ENCODE results near the gene ARSB.
A peak's percentile ranks its signal among the peaks of the same experiment; 100 is the strongest.

The ARSB gene

GRCh38 chr5:78985116-78985724 is at the start of gene ARSB:
Gene ARSB, minus strand, starts transcription at chr5:78985310. Its CDS starts 62 bp downstream, at chr5:78985248.
- peak; percentile 24 for DNase-seq (ENCODE audit: low spot score)

- DNase-seq (ENCODE audit: low spot score): no peak
These were observed 47.7 kb upstream of the ARSB start for GRCh38 chr5:79032782-79033181.

- no peak for DNase-seq (ENCODE audit: low spot score)
These were observed 47.1 kb upstream of the ARSB start for GRCh38 chr5:79032031-79032695.

GRCh38 chr5:79031485-79031867 is 46.4 kb upstream of the ARSB start:
- DNase-seq (ENCODE audit: low spot score): no peak

GRCh38 chr5:79030663-79031484 is 45.8 kb upstream of the ARSB start:
- no peak for DNase-seq (ENCODE audit: low spot score)

- DNase-seq (ENCODE audit: low spot score): peak; percentile 24
These were observed 40.0 kb upstream of the ARSB start for GRCh38 chr5:79025054-79025472.

- no peak for DNase-seq (ENCODE audit: low spot score)
These were observed 38.8 kb upstream of the ARSB start for GRCh38 chr5:79023947-79024346.

GRCh38 chr5:79023348-79023747 is 38.2 kb upstream of the ARSB start:
- DNase-seq (ENCODE audit: low spot score): no peak

GRCh38 chr5:79022771-79023170 is 37.7 kb upstream of the ARSB start:
- DNase-seq (ENCODE audit: low spot score): no peak

GRCh38 chr5:79021753-79022152 is 36.6 kb upstream of the ARSB start:
- no peak for DNase-seq (ENCODE audit: low spot score)

- DNase-seq (ENCODE audit: low spot score): peak; percentile 23
These were observed 35.9 kb upstream of the ARSB start for GRCh38 chr5:79020861-79021561.

GRCh38 chr5:79014631-79015030 is 29.5 kb upstream of the ARSB start:
- no peak for DNase-seq (ENCODE audit: low spot score)

- no peak for DNase-seq (ENCODE audit: low spot score)
These were observed 26.8 kb upstream of the ARSB start for GRCh38 chr5:79011869-79012268.

GRCh38 chr5:79011219-79011836 is 26.2 kb upstream of the ARSB start:
- DNase-seq (ENCODE audit: low spot score): no peak

- DNase-seq (ENCODE audit: low spot score): no peak
These were observed 23.3 kb upstream of the ARSB start for GRCh38 chr5:79008362-79008761.

GRCh38 chr5:79007872-79008271 is 22.8 kb upstream of the ARSB start:
- no peak for DNase-seq (ENCODE audit: low spot score)

GRCh38 chr5:79005936-79006631 is 21.0 kb upstream of the ARSB start:
- DNase-seq (ENCODE audit: low spot score): no peak

- no peak for DNase-seq (ENCODE audit: low spot score)
These were observed 20.0 kb upstream of the ARSB start for GRCh38 chr5:79005151-79005550.

GRCh38 chr5:79002374-79002773 is 17.3 kb upstream of the ARSB start:
- DNase-seq (ENCODE audit: low spot score): no peak

- DNase-seq (ENCODE audit: low spot score): no peak
These were observed 16.4 kb upstream of the ARSB start for GRCh38 chr5:79001471-79001870.

- DNase-seq (ENCODE audit: low spot score): no peak
These were observed 12.0 kb upstream of the ARSB start for GRCh38 chr5:78997090-78997489.

All from CD4-positive, alpha-beta T cell treated with Interleukin-6 at 100 ng/mL for 8 hours (primary cell).